ENCODE measurements around the gene PMEPA1.

PMEPA1 gene

DNA sequence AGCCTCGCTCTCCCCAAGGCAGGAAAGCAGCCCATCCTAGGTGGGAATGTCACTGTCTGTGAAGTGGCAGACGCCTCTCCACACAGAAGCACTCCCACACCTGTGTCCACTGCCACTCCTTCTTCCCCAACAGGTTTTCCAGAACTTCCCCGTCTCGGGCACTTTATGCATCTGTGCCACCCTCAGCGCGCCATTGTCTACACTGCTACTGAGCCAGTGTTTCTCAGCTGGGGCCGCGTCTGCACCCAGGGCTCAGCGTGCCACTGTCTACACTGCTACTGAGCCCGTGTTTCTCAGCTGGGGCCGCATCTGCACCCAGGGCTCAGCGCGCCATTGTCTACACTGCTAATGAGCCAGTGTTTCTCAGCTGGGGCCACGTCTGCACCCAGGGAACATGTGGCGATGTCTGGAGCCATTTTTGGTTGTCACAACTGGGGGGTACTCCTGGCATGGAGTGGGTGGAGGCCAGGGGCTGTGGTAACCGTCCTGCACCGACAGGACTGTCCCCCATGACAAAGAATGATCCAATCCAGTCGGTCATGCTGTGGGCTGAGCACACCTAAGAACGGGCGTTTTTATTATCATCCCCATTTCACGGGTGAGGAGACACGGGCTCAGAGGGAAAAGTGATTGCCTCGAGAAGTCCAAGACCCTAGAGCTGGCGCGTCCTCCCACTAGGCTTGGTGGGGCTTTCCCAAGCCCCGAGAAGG lies 47.9 kb downstream of the PMEPA1 start:
- DNase-seq (ENCODE audit: low spot score) = no peak

- DNase-seq (ENCODE audit: low spot score) = no peak
These were observed 48.7 kb downstream of the PMEPA1 start for GRCh38 chr20:57660922-57661745.

DNA sequence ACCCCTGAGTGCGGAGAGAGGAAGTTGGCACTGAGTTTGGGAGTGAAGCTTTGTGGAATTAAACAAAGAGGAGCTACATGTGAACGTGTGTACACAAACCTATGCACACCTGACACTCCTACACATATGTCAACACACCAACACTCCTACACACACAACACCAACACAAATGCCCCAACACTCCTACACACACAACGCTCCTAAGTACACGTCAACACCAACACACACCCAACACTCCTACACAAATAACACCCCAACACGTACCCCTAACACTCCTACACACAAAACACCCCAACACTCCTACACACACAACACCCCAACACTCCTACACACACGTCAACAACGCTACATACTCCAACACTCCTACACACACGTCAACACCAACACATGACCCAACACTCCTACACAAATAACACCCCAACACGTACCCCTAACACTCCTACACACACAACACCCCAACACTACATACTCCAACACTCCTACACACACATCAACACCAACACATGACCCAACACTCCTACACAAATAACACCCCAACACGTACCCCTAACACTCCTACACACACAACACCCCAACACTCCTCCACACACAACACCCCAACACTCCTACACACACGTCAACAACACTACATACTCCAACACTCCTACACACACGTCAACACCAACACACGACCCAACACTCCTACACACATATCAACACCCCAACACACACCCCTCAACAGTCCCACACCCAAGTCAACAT lies 49.5 kb downstream of the PMEPA1 start:
- no peak for DNase-seq (ENCODE audit: low spot score)

- DNase-seq (ENCODE audit: low spot score) = no peak
These were observed 50.2 kb downstream of the PMEPA1 start for GRCh38 chr20:57659517-57660180.

GRCh38 chr20:57658833-57659516 lies 50.8 kb downstream of the PMEPA1 start:
- no peak for DNase-seq (ENCODE audit: low spot score)

GRCh38 chr20:57658447-57658832 lies 51.4 kb downstream of the PMEPA1 start:
- DNase-seq (ENCODE audit: low spot score) = no peak

GRCh38 chr20:57657535-57658446 lies 52.0 kb downstream of the PMEPA1 start:
- DNase-seq (ENCODE audit: low spot score) = no peak

DNA sequence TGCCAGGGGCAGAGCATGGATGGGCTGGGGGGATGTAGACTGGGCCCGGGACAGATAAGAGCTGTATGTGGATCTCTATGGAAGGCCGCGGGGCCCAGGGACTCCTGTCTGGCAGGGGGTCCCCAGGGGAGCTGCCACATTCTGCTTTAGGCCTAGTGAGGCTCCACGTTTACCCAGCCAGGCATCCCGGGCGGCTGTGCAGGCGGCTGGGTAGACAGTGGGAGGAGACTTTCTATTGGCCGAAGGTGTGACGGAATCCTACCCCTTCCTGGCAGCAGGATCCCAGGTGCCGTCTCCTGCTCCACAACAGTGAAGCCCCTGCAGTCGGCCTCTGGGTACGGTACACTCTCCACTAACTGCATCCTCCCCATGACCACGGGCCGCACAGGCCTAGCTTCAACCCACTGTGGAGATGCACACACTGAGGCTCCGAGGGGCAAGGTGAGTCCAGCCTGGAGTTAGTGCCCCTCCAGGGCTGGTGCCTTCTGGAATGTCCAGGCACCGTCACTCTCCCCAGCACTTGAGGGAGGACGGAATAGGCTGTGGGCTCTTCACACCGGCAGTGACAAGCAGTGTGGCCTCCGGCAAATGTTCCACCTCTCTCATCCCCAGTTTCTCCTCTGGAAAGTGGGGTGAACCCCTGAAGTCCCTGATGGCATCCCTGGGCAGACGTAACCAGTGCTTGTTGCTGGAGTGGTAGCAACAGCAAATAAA lies 52.8 kb downstream of the PMEPA1 start:
- no peak for DNase-seq (ENCODE audit: low spot score)

DNA sequence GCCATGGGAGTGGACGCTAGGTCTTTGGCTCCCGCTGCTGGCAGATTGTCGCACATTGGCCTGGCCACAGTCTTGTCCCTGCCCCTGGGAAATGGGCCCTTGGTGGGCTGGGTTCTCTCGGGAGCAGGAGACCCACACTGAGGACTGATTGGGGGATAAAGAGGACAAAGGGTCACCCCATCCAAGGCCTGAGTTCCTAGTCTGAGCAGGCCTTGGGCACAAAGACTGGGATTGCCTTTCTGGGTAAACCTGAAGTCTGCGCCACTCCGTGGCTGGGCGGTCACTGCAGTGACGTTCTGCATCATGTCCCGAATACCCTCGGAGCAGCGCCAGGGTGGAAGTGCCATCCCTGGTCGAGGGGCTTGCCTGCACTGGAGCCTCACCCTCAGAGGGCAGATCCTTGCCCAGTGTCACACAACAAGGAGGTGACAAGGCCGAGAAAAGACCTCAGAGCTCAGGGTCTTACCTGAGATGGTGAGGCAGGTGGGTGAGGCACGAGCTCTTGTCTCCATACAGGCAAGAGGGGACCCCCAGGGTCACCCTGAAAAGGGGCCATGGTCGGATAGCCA lies 53.5 kb downstream of the PMEPA1 start:
- DNase-seq (ENCODE audit: low spot score) = no peak

GRCh38 chr20:57655809-57656155 lies 54.0 kb downstream of the PMEPA1 start:
- DNase-seq (ENCODE audit: low spot score) = no peak

DNA sequence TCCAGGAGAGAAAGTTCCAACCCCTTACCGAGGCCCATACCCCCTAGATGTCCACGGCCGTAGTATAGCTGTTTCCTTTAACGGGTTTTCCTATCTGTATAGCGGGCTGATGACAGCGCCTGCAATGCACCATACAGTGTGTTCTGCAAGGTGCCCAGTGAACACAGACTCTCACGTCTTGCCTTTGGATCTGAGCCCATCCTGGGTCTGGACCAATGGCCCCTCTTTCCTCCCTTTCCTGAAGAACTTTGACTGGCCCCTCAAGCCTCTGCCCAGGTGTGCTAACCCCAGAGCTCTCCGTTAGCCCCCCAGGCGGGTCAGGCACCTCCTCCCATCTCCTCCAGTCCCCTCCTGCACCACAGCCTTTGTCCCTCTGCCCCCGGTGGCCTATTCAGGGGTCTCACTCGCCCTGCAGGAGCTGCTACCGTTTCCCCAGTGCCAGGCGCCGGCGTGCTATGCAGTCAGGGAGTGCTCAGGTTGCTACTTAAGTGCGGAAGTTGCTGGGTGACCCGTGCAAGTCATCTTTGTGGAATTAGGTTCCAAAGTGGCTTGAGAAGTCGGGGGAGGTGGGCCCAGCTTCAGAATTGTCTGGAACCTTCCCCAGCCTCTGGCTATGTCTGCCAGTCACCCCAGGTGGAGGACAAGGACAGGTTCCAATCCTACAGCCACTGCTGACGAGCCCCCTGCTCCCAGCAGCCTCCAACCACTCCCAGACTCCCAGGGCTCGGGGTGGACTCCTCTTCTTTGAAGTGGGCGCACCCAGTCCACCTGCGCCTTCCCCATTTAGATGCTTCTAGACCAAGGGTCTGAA lies 54.6 kb downstream of the PMEPA1 start:
- DNase-seq (ENCODE audit: low spot score) = no peak

DNA sequence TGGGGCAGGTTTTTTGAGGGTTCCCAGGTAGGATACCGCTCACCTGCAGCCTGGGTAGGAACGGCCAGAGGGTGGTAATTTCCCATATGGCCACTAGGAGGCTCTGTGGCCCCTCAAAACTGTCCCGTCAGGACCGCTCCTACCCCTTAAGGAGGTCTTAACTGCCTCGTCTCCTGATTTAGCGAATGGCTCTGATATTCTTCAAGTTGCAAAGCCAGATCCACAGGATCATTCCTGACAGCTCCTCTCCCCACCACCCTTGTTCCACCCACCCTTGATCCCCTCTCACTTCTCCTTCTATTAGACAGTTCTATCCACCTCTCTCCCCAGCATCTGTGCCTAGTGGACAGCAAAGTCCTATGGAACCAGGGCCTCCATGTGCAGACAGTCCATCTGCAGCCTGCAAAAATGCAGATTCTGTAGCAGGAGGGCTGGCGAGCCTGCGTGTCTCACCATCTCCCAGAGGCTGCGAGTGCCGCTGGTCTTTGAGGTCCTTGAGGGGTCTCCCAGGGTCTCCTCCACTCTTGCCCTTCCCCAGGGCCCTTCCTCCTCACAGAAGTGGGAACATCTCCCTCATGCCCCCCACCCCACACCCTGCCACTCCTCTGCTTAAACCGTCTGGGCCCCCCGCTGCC lies 55.3 kb downstream of the PMEPA1 start:
- DNase-seq (ENCODE audit: low spot score) = peak; percentile 27

GRCh38 chr20:57653910-57654309 lies 55.9 kb downstream of the PMEPA1 start:
- no peak for DNase-seq (ENCODE audit: low spot score)

- DNase-seq (ENCODE audit: low spot score) = no peak
These were observed 56.3 kb downstream of the PMEPA1 start for GRCh38 chr20:57653546-57653900.

- DNase-seq (ENCODE audit: low spot score) = no peak
These were observed 56.9 kb downstream of the PMEPA1 start for GRCh38 chr20:57652606-57653545.

GRCh38 chr20:57651881-57652605 lies 57.8 kb downstream of the PMEPA1 start:
- DNase-seq (ENCODE audit: low spot score) = no peak

Data from LoVo (cell line).